Mucosa of stomach (tissue), 1 donor: ENCODE measurements around the gene TPSD1.
"Not testable (repeated sequence)": the region's sequence is repeated elsewhere in the genome, so short reads cannot be mapped to it uniquely, and the experiment has no call there.

Experiments used
- H3K27me3 ChIP-seq: one replicate; pipeline ENCODE4 v1.7.0; 2013; ENCODE audit warnings: mild to moderate bottlenecking, low read length; ENCODE audit not compliant: control insufficient read depth, insufficient read depth
- H3K36me3 ChIP-seq: one replicate; pipeline ENCODE4 v1.7.0; 2013; ENCODE audit warnings: low read length; ENCODE audit not compliant: control insufficient read depth, insufficient read depth
- H3K4me1 ChIP-seq: one replicate; pipeline ENCODE4 v1.7.0; 2013; ENCODE audit warnings: mild to moderate bottlenecking, low read length; ENCODE audit not compliant: control insufficient read depth, insufficient read depth
- H3K4me3 ChIP-seq: one replicate; pipeline ENCODE4 v1.7.0; 2013; ENCODE audit warnings: low read length
- H3K9ac ChIP-seq: one replicate; pipeline ENCODE4 v1.7.0; 2013; ENCODE audit warnings: mild to moderate bottlenecking, low read length, moderate library complexity
- H3K9me3 ChIP-seq: one replicate; pipeline ENCODE4 v1.7.0; 2013; ENCODE audit warnings: mild to moderate bottlenecking, low read length, moderate library complexity; ENCODE audit not compliant: control insufficient read depth
- donor health status: Pancreatic carcinoma.

The TPSD1 gene

GRCh38 chr16:1262846-1263221 is 7.0 kb downstream of the TPSD1 start:
- Histone ChIP-seq H3K36me3 (no peaks in the 10 kb centered on the region), H3K4me1 (peaks cover 7% of the 10 kb centered on the region), H3K9ac (no peak overlapping the region), H3K9me3 (no peaks in the 10 kb centered on the region), H3K27me3 (peaks cover 49% of the 10 kb centered on the region), H3K4me3 (no peak overlapping the region)

GRCh38 chr16:1263591-1264344 is 7.9 kb downstream of the TPSD1 start:
- H3K9me3 ChIP-seq, result no peaks in the 10 kb centered on the region
- peaks cover 49% of the 10 kb centered on the region for H3K27me3 ChIP-seq
- no peak overlapping the region for H3K9ac ChIP-seq
- H3K4me1 ChIP-seq, result peaks cover 7% of the 10 kb centered on the region
- no peaks in the 10 kb centered on the region for H3K36me3 ChIP-seq
- no peak overlapping the region for H3K4me3 ChIP-seq

- Histone ChIP-seq H3K27me3 (peaks cover 41% of the 10 kb centered on the region), H3K4me3 (no peak overlapping the region), H3K9ac (no peak overlapping the region), H3K36me3 (no peaks in the 10 kb centered on the region), H3K9me3 (no peaks in the 10 kb centered on the region), H3K4me1 (peaks cover 1% of the 10 kb centered on the region)
These were observed 8.6 kb downstream of the TPSD1 start for GRCh38 chr16:1264345-1265089.

GRCh38 chr16:1265090-1265630 is 9.3 kb downstream of the TPSD1 start:
- no peaks in the 10 kb centered on the region for H3K36me3 ChIP-seq
- peaks cover 35% of the 10 kb centered on the region for H3K27me3 ChIP-seq
- H3K4me1 ChIP-seq, result no peaks in the 10 kb centered on the region
- H3K9me3 ChIP-seq, result no peaks in the 10 kb centered on the region
- H3K9ac ChIP-seq, result no peak overlapping the region
- H3K4me3 ChIP-seq, result no peak overlapping the region

GRCh38 chr16:1265826-1266225 is 10.0 kb downstream of the TPSD1 start:
- Histone ChIP-seq H3K27me3 (peaks cover 28% of the 10 kb centered on the region), H3K36me3 (no peaks in the 10 kb centered on the region), H3K4me1 (no peaks in the 10 kb centered on the region), H3K4me3 (no peak overlapping the region), H3K9ac (no peak overlapping the region), H3K9me3 (no peaks in the 10 kb centered on the region)

GRCh38 chr16:1269418-1269817 is 13.5 kb downstream of the TPSD1 start:
- not testable (repeated sequence) for H3K9ac ChIP-seq, H3K27me3 ChIP-seq, H3K36me3 ChIP-seq, H3K4me1 ChIP-seq, H3K9me3 ChIP-seq, H3K4me3 ChIP-seq

GRCh38 chr16:1271380-1271723 is 15.5 kb downstream of the TPSD1 start:
- H3K9ac ChIP-seq, result no peak overlapping the region
- H3K36me3 ChIP-seq, result no peaks in the 10 kb centered on the region
- peaks cover 7% of the 10 kb centered on the region for H3K4me1 ChIP-seq
- H3K9me3 ChIP-seq, result no peaks in the 10 kb centered on the region
- H3K27me3 ChIP-seq, result peaks cover 9% of the 10 kb centered on the region
- H3K4me3 ChIP-seq, result no peak overlapping the region

GRCh38 chr16:1271724-1272413 is 16.0 kb downstream of the TPSD1 start:
- not testable (repeated sequence) for H3K9me3 ChIP-seq, H3K27me3 ChIP-seq, H3K9ac ChIP-seq, H3K4me1 ChIP-seq, H3K36me3 ChIP-seq, H3K4me3 ChIP-seq

- Histone ChIP-seq H3K9me3 (no peaks in the 10 kb centered on the region), H3K4me1 (peaks cover 7% of the 10 kb centered on the region), H3K27me3 (peaks cover 15% of the 10 kb centered on the region), H3K4me3 (no peak overlapping the region), H3K36me3 (no peaks in the 10 kb centered on the region), H3K9ac (no peak overlapping the region)
These were observed 16.8 kb downstream of the TPSD1 start for GRCh38 chr16:1272453-1273198.

GRCh38 chr16:1273816-1274215 is 17.9 kb downstream of the TPSD1 start:
- Histone ChIP-seq H3K27me3 (peaks cover 18% of the 10 kb centered on the region), H3K9me3 (no peaks in the 10 kb centered on the region), H3K9ac (no peak overlapping the region), H3K36me3 (no peaks in the 10 kb centered on the region), H3K4me3 (no peak overlapping the region), H3K4me1 (peaks cover 7% of the 10 kb centered on the region)

GRCh38 chr16:1274767-1275166 is 18.9 kb downstream of the TPSD1 start:
- H3K9ac ChIP-seq, result no peak overlapping the region
- no peak overlapping the region for H3K4me3 ChIP-seq
- peaks cover 7% of the 10 kb centered on the region for H3K4me1 ChIP-seq
- H3K9me3 ChIP-seq, result no peaks in the 10 kb centered on the region
- H3K27me3 ChIP-seq, result peaks cover 21% of the 10 kb centered on the region
- no peaks in the 10 kb centered on the region for H3K36me3 ChIP-seq
